Sigmoid colon (tissue), 7 donors: ENCODE measurements around the gene IRF2BPL. TPM values are rescaled to one million over a fixed set of nuclear protein-coding genes. Genes with fewer than 3 reads are reported as not detected.
A peak's percentile ranks its signal among the peaks of the same experiment; 100 is the strongest.

ENCODE experiments used
- DNase-seq: peaks from one replicate; pipeline ENCODE4 v3.0.0-alpha.2; 2019
- H3K27ac ChIP-seq, 4 donors: fragments of 200-600 bp; sonication (generic); one replicate each; pipeline ENCODE4 v1.5.1; 2016 to 2019; ENCODE audit warnings: mild to moderate bottlenecking in 1 of 4
- H3K27me3 ChIP-seq, 3 donors: fragments of 200-600 bp; sonication (generic); one replicate each; pipeline ENCODE4 v1.5.1; 2019; ENCODE audit warnings: mild to moderate bottlenecking in 1 of 3
- H3K36me3 ChIP-seq, 4 donors: fragments of 200-600 bp; sonication (generic); one replicate each; pipeline ENCODE4 v1.5.1; 2016 to 2019
- H3K4me1 ChIP-seq, 4 donors: fragments of 200-600 bp; sonication (generic); one replicate each; pipeline ENCODE4 v1.5.1; 2017 to 2019
- H3K4me3 ChIP-seq, 4 donors: fragments of 200-600 bp; sonication (generic); one replicate each; pipeline ENCODE4 v1.5.1; 2017 to 2019; ENCODE audit warnings: mild to moderate bottlenecking in 2 of 4, moderate library complexity in 1 of 4
- H3K9me3 ChIP-seq, 4 donors: fragments of 200-600 bp in 3 of 4; sonication (generic) in 3 of 4; one replicate each; pipeline versions ENCODE4 v1.5.1 to v1.6.1; 2013 to 2019
- CTCF ChIP-seq, 4 experiments: fragments of 450-650 bp in 3 of 4; fragments of 200-600 bp in 1 of 4; IDR thresholded peaks; one replicate each; pipeline ENCODE4 v1.5.1; 2016 to 2019; ENCODE audit warnings: antibody characterized with exemption in 4 of 4, mild to moderate bottlenecking in 3 of 4, moderate library complexity in 2 of 4
- EP300 ChIP-seq, 4 donors: sonication (generic); formaldehyde crosslinking; IDR thresholded peaks; one replicate each; pipeline ENCODE4 v1.6.1; 2017; ENCODE audit warnings: antibody characterized with exemption in 4 of 4
- POLR2A ChIP-seq, 2 donors: fragments of 450-650 bp; IDR thresholded peaks; one replicate each; pipeline ENCODE4 v1.6.1; 2016; ENCODE audit warnings: antibody characterized with exemption in 2 of 2, mild to moderate bottlenecking in 2 of 2, moderate library complexity in 2 of 2
- POLR2AphosphoS5 ChIP-seq, 4 donors: sonication (generic); formaldehyde crosslinking; IDR thresholded peaks; one replicate each; pipeline ENCODE4 v1.6.1; 2017; ENCODE audit warnings: antibody characterized with exemption in 4 of 4
- WGBS, 2 donors: extraction: QIAGEN DNeasy Blood & Tissue Kit; methylation state at CpG; one replicate each; pipeline ENCODE4 v1.1.7; 2013; 5-methylcytosine and 5-hydroxymethylcytosine counted together
- intact Hi-C: fragments of 100-400 bp; cut with DNase I; formaldehyde crosslinking; loops from one replicate; pipeline ENCODE4 v1.15.1; 2023
- polyA plus RNA-seq, 3 donors: library from polyadenylated mRNA; stranded (reverse); fragments of 200-250 nt; gene quantifications; one replicate each; pipeline ENCODE4 v1.2.3, GENCODE V29; 2013
- total RNA-seq, 4 donors: library from RNA; depleted of rRNA; stranded (reverse); fragments of >200 nt; gene quantifications; one replicate each; pipeline ENCODE4 v1.1.0, GENCODE V29; 2016
- donor health status: healthy with polysubstance abuse.
- donor health status: Bipolar disorder and iron deficiency.
- donor health status: healthy.

Gene IRF2BPL
- total and polyA plus RNA-seq, 7 donors, result 3.0 to 63.1 (median 34.7) TPM

- Histone ChIP-seq H3K4me3 (no peak overlapping the region), H3K36me3 (no peaks in the 10 kb centered on the region), H3K27me3 (no peaks in the 10 kb centered on the region), H3K4me1 (peaks cover 0 to 30% (median 28%) of the 10 kb centered on the region in 4 donors), H3K9me3 (no peaks in the 10 kb centered on the region), H3K27ac (no peak overlapping the region)
- intact Hi-C loops, result no loop called here
- DNase-seq, result no peak
- 24 to 76% methylated on average over 6 of the region's 6 CpGs for WGBS, 2 donors
- no peak for TF ChIP-seq POLR2A (IDR thresholded peaks at IDR 0.05)
- TF ChIP-seq EP300 (IDR thresholded peaks at IDR 0.05), result no peak
- TF ChIP-seq POLR2AphosphoS5 (IDR thresholded peaks at IDR 0.05), result no peak
- no peak for TF ChIP-seq CTCF (IDR thresholded peaks at IDR 0.05)
Measured at GRCh38 chr14:77002889-77003288, 25.6 kb downstream of the IRF2BPL start.

GRCh38 chr14:77002335-77002734, 26.2 kb downstream of the IRF2BPL start:
- no peaks in the 10 kb centered on the region for H3K9me3 ChIP-seq
- H3K27ac ChIP-seq, result no peak overlapping the region
- H3K36me3 ChIP-seq, result no peaks in the 10 kb centered on the region
- TF ChIP-seq POLR2A (IDR thresholded peaks at IDR 0.05) (no peak), CTCF (IDR thresholded peaks at IDR 0.05) (no peak), POLR2AphosphoS5 (IDR thresholded peaks at IDR 0.05) (no peak), EP300 (IDR thresholded peaks at IDR 0.05) (no peak)
- 54 to 89% methylated on average over 4 of the region's 4 CpGs for WGBS, 2 donors
- no peaks in the 10 kb centered on the region for H3K27me3 ChIP-seq
- no peak overlapping the region for H3K4me3 ChIP-seq
- H3K4me1 ChIP-seq, result peaks cover 0 to 24% (median 23%) of the 10 kb centered on the region in 4 donors
- DNase-seq, result no peak
- intact Hi-C loops, result no loop called here

GRCh38 chr14:77000340-77001270, 27.9 kb downstream of the IRF2BPL start:
- no peaks in the 10 kb centered on the region for H3K9me3 ChIP-seq
- peak; percentile 86 for DNase-seq
- TF ChIP-seq CTCF (IDR thresholded peaks at IDR 0.05), result no peak
- peak in 2 of 4 donors; percentile 15 to 26 for TF ChIP-seq POLR2AphosphoS5 (IDR thresholded peaks at IDR 0.05)
- H3K27me3 ChIP-seq, result no peaks in the 10 kb centered on the region
- H3K27ac ChIP-seq, result peak overlapping the region; percentile 63 to 73 (median 68)
- intact Hi-C loops, result no loop called here
- H3K4me3 ChIP-seq, result peak overlapping the region in 3 of 4 donors; percentile 25 to 37 (median 34)
- peaks cover 0 to 19% (median 16%) of the 10 kb centered on the region in 4 donors for H3K4me1 ChIP-seq
- H3K36me3 ChIP-seq, result no peaks in the 10 kb centered on the region
- 43 to 54% methylated on average over 33 of the region's 33 CpGs for WGBS, 2 donors

GRCh38 chr14:76998910-76999309, 29.6 kb downstream of the IRF2BPL start:
- peaks cover 0 to 17% (median 15%) of the 10 kb centered on the region in 4 donors for H3K4me1 ChIP-seq
- intact Hi-C loops, result no loop called here
- no peaks in the 10 kb centered on the region for H3K27me3 ChIP-seq
- H3K36me3 ChIP-seq, result no peaks in the 10 kb centered on the region
- H3K4me3 ChIP-seq, result no peak overlapping the region
- no peak overlapping the region for H3K27ac ChIP-seq
- TF ChIP-seq POLR2AphosphoS5 (IDR thresholded peaks at IDR 0.05) (no peak), CTCF (IDR thresholded peaks at IDR 0.05) (no peak), EP300 (IDR thresholded peaks at IDR 0.05) (no peak), POLR2A (IDR thresholded peaks at IDR 0.05) (no peak)
- DNase-seq, result no peak
- no peaks in the 10 kb centered on the region for H3K9me3 ChIP-seq
- 27 to 71% methylated on average over 3 of the region's 3 CpGs for WGBS, 2 donors
